ENCODE results near the gene NANOS3.

- TF ChIP-seq BRCA1 (IDR thresholded peaks at IDR 0.05; ENCODE audit: low read depth, low read length): no peak
- TF ChIP-seq CTCF (IDR thresholded peaks at IDR 0.05 in 2 of 3, conservative IDR thresholded peaks at IDR 0.05 in 1 of 3; ENCODE audit: control insufficient read depth in 2 of 3, extremely low read depth in 1 of 3, insufficient read depth in 1 of 3, low read depth in 3 of 3, low read length in 3 of 3): peak; percentile 6 to 24 (median 11); a peak in 2 of 6 replicates
- no peak for TF ChIP-seq NFIC (IDR thresholded peaks at IDR 0.05; ENCODE audit: low read depth, low read length)
- no peak for TF ChIP-seq POLR2A (IDR thresholded peaks at IDR 0.05; ENCODE audit: low read depth, low read length)
- TF ChIP-seq NKRF (conservative IDR thresholded peaks at IDR 0.05): no peak
- TF ChIP-seq MAX (IDR thresholded peaks at IDR 0.05; ENCODE audit: low read depth, low read length): no peak
- no peak for TF ChIP-seq CHD2 (IDR thresholded peaks at IDR 0.05; ENCODE audit: borderline replicate concordance, low read depth, low read length)
- TF ChIP-seq RFX5 (IDR thresholded peaks at IDR 0.05; ENCODE audit: low read depth, low read length): no peak
- TF ChIP-seq POLR2AphosphoS5 (IDR thresholded peaks at IDR 0.05; ENCODE audit: low read length): no peak
These were observed 4.1 kb upstream of the NANOS3 start for GRCh38 chr19:13872695-13873389.
